Loucy (cell line): ENCODE results near the gene ATP1A2.

Source experiments
- EZH2phosphoT487 ChIP-seq: fragments of 200-600 bp; IDR thresholded peaks from 2 replicates; pipeline ENCODE4 v1.6.1; 2018; ENCODE audit warnings: antibody characterized with exemption, mild to moderate bottlenecking, moderate library complexity, borderline replicate concordance
- TF ChIP-seq, protein P1 (sequence below): fragments of 200-600 bp; sonication (generic); conservative IDR thresholded peaks from 2 replicates; pipeline ENCODE4 v1.5.1; 2014; ENCODE audit warnings: mild to moderate bottlenecking, antibody characterized with exemption, low read length

DNA sequence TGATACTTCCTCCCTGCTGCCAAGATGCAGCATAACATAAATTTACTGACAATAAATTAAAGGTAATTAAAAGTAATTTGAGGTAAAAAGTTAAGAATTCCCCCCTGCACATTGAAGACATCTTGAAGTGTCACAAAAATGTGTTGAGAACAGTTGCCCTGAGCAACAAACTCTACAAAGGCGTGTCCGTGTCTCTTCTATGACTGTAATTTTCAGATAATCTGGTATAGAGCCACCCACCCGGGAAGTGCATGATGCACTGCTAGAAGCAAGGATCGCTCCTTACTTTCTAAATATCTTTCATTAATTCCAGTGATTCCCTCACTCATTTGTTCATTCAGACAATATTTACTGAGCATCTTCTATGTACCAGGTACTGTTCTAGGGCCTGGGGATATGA is 63.8 kb downstream of the ATP1A2 start:
- TF ChIP-seq, protein P1, sequence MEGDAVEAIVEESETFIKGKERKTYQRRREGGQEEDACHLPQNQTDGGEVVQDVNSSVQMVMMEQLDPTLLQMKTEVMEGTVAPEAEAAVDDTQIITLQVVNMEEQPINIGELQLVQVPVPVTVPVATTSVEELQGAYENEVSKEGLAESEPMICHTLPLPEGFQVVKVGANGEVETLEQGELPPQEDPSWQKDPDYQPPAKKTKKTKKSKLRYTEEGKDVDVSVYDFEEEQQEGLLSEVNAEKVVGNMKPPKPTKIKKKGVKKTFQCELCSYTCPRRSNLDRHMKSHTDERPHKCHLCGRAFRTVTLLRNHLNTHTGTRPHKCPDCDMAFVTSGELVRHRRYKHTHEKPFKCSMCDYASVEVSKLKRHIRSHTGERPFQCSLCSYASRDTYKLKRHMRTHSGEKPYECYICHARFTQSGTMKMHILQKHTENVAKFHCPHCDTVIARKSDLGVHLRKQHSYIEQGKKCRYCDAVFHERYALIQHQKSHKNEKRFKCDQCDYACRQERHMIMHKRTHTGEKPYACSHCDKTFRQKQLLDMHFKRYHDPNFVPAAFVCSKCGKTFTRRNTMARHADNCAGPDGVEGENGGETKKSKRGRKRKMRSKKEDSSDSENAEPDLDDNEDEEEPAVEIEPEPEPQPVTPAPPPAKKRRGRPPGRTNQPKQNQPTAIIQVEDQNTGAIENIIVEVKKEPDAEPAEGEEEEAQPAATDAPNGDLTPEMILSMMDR, result no peak
- no peak for TF ChIP-seq EZH2phosphoT487
